Activated CD8-positive, alpha-beta T cell treated with anti-CD3 and anti-CD28 coated beads for 36 hours (primary cell): Measurements from ENCODE around the gene TDRKH. TPM values are rescaled to one million over a fixed set of nuclear protein-coding genes. Genes with fewer than 3 reads are reported as not detected.
A peak's percentile ranks its signal among the peaks of the same experiment; 100 is the strongest.

Experiments
- ATAC-seq: fragments of 200-7000 bp; cut with Tn5 transposase; one replicate; pipeline ENCODE4 v1.10.0; 2021; ENCODE audit warnings: mild to moderate bottlenecking, moderate library complexity
- CTCF ChIA-PET: fragments of 350-600 bp; sonication (Branson Sonifier 250); formaldehyde crosslinking; loops from one replicate; lab custom pipeline; 2021; ENCODE audit warnings: antibody characterized with exemption; lab: Charles Lee
- POLR2A ChIA-PET: fragments of 350-600 bp; sonication (Branson Sonifier 250); formaldehyde crosslinking; loops from one replicate; lab custom pipeline; 2021; ENCODE audit warnings: antibody characterized with exemption; lab: Charles Lee
- DNase-seq: peaks from one replicate; pipeline ENCODE4 v3.0.0-alpha.2; 2020
- H3K27ac Mint-ChIP-seq: one replicate; pipeline ENCODE4 v1.8.0; 2021; ENCODE audit warnings: mild to moderate bottlenecking, mixed read lengths
- H3K27me3 Mint-ChIP-seq: one replicate; pipeline ENCODE4 v1.8.0; 2021; ENCODE audit warnings: mixed read lengths
- H3K36me3 Mint-ChIP-seq: one replicate; pipeline ENCODE4 v1.8.0; 2021; ENCODE audit warnings: low read depth, mixed read lengths
- H3K4me1 Mint-ChIP-seq: one replicate; pipeline ENCODE4 v1.8.0; 2021; ENCODE audit warnings: low read depth, mixed read lengths
- H3K4me3 Mint-ChIP-seq: one replicate; pipeline ENCODE4 v1.8.0; 2021; ENCODE audit warnings: mild to moderate bottlenecking, moderate library complexity, mixed read lengths
- H3K9me3 Mint-ChIP-seq: one replicate; pipeline ENCODE4 v1.8.0; 2021; ENCODE audit warnings: mixed read lengths
- intact Hi-C: fragments of 100-400 bp; cut with micrococcal nuclease; formaldehyde crosslinking; loops from one replicate; pipeline ENCODE4 v1.10.0; 2022
- total RNA-seq, 2 experiments: library from RNA; stranded (reverse); gene quantifications; one replicate each; pipeline ENCODE4 v1.2.3, GENCODE V29; 2021
- TF ChIP-seq, protein P1 (sequence below): fragments of 200-600 bp; IDR thresholded peaks from one replicate; pipeline ENCODE4 v1.8.0; 2022; ENCODE audit warnings: antibody characterized with exemption, mild to moderate bottlenecking

TDRKH gene
- total RNA-seq, 2 experiments from 2014 or later = 9.7 to 10.5 TPM

DNA sequence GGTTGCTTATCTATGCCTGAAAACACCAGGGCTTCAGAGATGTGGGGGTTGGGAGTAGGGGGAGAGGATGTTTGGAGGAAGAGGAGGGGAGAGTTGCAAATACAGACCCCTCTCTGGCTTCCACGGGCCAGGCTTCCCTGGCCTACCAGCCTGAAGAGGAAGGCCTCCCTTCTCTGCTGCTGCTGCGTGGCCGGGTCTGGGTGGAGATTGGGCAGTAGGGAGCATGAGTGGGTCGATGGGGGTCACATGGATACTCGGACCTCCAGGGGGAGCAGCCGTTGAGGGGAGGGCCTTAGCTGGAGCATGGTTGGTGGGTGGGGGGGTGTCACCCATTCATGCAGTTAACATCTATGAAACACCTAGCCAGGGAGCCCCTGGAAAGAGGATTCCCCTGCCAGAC is 39.8 kb upstream of the TDRKH start:
- Mint-ChIP-seq H3K36me3 (no peaks in the 10 kb centered on the region), H3K4me3 (no peak overlapping the region), H3K27ac (peak overlapping the region; percentile 71), H3K9me3 (no peaks in the 10 kb centered on the region), H3K27me3 (no peaks in the 10 kb centered on the region), H3K4me1 (peaks cover 75% of the 10 kb centered on the region)
- ChIA-PET POLR2A (interaction anchor here (0.9 to 1.2 kb wide), 2 partner anchors 10 to 63 kb away, joined by 3 read pairs; no protein-coding TSS in a partner anchor), CTCF (interaction anchor here (1.9 kb wide), 1 partner anchor 56 kb away, joined by 4 read pairs; no protein-coding TSS in a partner anchor)
- no peak for ATAC-seq
- intact Hi-C loops = loop anchor here (10.0 kb wide), 1 partner anchor 235 kb away; no protein-coding TSS in a partner anchor
- DNase-seq = no peak
- TF ChIP-seq, protein P1, sequence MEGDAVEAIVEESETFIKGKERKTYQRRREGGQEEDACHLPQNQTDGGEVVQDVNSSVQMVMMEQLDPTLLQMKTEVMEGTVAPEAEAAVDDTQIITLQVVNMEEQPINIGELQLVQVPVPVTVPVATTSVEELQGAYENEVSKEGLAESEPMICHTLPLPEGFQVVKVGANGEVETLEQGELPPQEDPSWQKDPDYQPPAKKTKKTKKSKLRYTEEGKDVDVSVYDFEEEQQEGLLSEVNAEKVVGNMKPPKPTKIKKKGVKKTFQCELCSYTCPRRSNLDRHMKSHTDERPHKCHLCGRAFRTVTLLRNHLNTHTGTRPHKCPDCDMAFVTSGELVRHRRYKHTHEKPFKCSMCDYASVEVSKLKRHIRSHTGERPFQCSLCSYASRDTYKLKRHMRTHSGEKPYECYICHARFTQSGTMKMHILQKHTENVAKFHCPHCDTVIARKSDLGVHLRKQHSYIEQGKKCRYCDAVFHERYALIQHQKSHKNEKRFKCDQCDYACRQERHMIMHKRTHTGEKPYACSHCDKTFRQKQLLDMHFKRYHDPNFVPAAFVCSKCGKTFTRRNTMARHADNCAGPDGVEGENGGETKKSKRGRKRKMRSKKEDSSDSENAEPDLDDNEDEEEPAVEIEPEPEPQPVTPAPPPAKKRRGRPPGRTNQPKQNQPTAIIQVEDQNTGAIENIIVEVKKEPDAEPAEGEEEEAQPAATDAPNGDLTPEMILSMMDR = no peak

DNA sequence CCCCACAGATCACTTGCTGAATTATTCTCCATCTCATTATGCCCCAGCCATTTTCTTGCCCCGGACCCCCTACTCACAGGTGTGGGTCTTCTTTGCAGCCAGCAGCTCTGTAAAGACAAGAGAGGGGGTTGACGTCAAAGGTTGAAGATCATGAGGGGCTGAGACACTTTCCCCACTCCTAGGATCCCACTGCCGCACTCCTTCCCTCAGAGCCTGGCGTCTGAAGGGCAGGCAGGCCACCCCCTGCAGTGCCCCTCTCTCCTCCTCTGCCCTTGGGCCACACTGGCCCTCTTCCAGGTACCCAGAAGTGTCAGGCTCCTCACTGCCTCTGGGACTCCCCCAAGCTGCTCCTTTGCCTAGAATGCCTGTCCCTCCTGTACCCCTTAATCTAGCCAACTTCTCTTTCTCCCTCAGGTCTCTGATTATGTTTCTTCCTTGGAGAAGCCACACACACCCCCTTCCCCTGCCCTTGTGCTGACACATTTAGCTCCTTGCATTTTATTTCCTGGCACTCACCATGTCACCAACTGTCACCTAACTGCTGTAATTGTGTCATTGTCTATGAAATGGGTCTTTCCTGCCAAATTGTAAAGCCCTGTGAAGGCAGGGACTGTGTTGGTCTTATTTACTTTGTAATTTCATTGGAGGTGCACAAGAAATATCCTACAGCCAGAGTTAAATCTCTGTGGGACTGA is 39.2 kb upstream of the TDRKH start:
- Mint-ChIP-seq H3K27ac (peak overlapping the region; percentile 31), H3K9me3 (no peaks in the 10 kb centered on the region), H3K27me3 (no peaks in the 10 kb centered on the region), H3K4me1 (peaks cover 70% of the 10 kb centered on the region), H3K4me3 (no peak overlapping the region), H3K36me3 (no peaks in the 10 kb centered on the region)
- DNase-seq = peak; percentile 30
- TF ChIP-seq, protein P1 = no peak
- intact Hi-C loops = loop anchor here (5.0 to 10.0 kb wide), 2 partner anchors 37 to 235 kb away; partner anchors contain the start of gene TDRKH
- ATAC-seq = no peak
- ChIA-PET CTCF (interaction anchor here (1.9 kb wide), 1 partner anchor 55 kb away, joined by 4 read pairs; no protein-coding TSS in a partner anchor), POLR2A (interaction anchor here (0.7 to 0.9 kb wide), 2 partner anchors 62 to 364 kb away, joined by 3 read pairs; no protein-coding TSS in a partner anchor)

DNA sequence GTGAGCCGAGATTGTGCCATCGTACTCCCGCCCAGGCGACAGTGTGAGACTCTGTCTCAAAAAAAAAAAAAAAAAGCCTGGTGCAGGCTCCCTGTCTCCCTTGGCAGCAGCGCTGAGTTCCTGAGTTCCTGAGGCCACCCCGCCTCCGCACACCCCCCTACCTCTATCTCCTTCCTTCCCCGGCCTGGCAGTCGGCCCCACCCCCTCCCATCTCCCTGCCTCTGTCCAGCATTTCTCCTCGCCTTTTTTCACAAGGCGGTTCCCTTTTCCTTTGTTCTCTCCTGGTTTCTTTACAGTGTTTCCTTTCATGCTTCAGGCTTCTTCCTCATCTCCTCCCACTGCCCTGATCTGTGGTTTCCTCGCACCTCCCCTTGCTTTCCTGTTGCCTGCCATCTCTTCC is 38.6 kb upstream of the TDRKH start:
- ChIA-PET CTCF (interaction anchor here (3.2 kb wide), 1 partner anchor 7 kb away, joined by 14 read pairs; no protein-coding TSS in a partner anchor), POLR2A (no interaction called here)
- Mint-ChIP-seq H3K27ac (peak overlapping the region; percentile 31), H3K9me3 (no peaks in the 10 kb centered on the region), H3K36me3 (no peaks in the 10 kb centered on the region), H3K27me3 (no peaks in the 10 kb centered on the region), H3K4me1 (peaks cover 65% of the 10 kb centered on the region), H3K4me3 (no peak overlapping the region)
- DNase-seq = peak; percentile 26
- no peak for ATAC-seq
- intact Hi-C loops = loop anchor here (5.0 kb wide), 1 partner anchor 37 kb away; the partner anchor contains the start of gene TDRKH
- TF ChIP-seq, protein P1 = no peak

DNA sequence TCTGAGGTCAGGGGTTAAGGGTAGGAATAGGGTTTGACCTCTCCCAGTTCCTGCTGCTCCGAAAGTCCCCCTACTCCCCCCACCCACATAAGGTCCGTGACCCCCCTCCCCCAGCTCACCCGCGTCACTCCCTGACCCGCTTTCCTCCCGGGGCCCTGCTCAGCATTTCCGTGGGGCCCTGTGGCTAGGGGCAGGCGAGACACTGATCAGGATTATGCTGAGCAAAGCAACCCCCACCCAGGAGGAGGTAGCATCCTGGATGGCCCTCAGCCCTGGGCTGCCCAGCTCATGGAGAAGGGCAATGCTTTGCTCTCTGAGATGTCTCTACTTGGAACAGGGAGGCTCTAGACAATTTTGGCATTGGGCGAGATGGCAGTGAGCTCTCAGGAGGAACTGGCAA is 37.6 kb upstream of the TDRKH start:
- POLR2A ChIA-PET = interaction anchor here (1.0 to 1.3 kb wide), 2 partner anchors 64 to 81 kb away, joined by 4 to 5 read pairs; partner anchors contain the start of genes MRPL9 and THEM4
- Mint-ChIP-seq H3K27me3 (no peaks in the 10 kb centered on the region), H3K4me1 (peaks cover 56% of the 10 kb centered on the region), H3K4me3 (no peak overlapping the region), H3K36me3 (no peaks in the 10 kb centered on the region), H3K27ac (peak overlapping the region; percentile 21), H3K9me3 (no peaks in the 10 kb centered on the region)
- ATAC-seq (no peak), DNase-seq (peak; percentile 26)
- intact Hi-C loops = loop anchor here (5.0 kb wide), 1 partner anchor 36 kb away; the partner anchor contains the start of gene TDRKH
- CTCF ChIA-PET = interaction anchor here (1.1 to 3.2 kb wide), 2 partner anchors 9 to 234 kb away, joined by 3 to 14 read pairs; no protein-coding TSS in a partner anchor
- TF ChIP-seq, protein P1 = no peak
